ENCODE results near the gene P3R3URF.

DNA sequence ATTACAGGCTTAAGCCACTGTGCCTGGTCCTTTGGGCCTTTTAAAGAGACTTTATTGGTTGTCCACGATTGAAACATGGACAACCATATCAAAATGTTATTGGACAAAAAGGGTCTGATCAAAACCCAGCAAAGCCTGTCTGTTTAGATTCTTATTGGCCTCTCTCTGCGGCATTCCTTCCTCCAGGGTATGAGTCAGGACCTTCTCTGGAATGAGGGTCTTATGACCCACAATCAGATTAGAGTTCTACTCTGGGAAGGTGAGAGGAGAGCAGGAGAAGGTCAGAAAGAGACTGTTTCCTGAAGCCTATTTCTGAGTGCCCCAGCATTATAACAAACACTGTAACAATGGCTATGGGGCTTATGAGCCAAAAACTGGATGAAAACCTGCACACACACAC, 34.8 kb upstream of the P3R3URF start:
- TF ChIP-seq POLR2A (IDR thresholded peaks at IDR 0.05; ENCODE audit: low read length) (no peak), GATA1 (IDR thresholded peaks at IDR 0.05; ENCODE audit: low read depth, low read length) (no peak)

All from erythroblast (primary cell).